Stimulated activated CD8-positive, alpha-beta memory T cell treated with anti-CD3 and anti-CD28 coated beads, Interleukin-7, amount 100 ng/mL, for 24 hours (primary cell): ENCODE results near the gene SNAPC2.
"Not testable (repeated sequence)": the region's sequence is repeated elsewhere in the genome, so short reads cannot be mapped to it uniquely, and the experiment has no call there.

Experiments
- DNase-seq: peaks from one replicate; pipeline ENCODE4 v3.0.0-alpha.2; 2020; ENCODE audit warnings: low read depth

The SNAPC2 gene

DNA sequence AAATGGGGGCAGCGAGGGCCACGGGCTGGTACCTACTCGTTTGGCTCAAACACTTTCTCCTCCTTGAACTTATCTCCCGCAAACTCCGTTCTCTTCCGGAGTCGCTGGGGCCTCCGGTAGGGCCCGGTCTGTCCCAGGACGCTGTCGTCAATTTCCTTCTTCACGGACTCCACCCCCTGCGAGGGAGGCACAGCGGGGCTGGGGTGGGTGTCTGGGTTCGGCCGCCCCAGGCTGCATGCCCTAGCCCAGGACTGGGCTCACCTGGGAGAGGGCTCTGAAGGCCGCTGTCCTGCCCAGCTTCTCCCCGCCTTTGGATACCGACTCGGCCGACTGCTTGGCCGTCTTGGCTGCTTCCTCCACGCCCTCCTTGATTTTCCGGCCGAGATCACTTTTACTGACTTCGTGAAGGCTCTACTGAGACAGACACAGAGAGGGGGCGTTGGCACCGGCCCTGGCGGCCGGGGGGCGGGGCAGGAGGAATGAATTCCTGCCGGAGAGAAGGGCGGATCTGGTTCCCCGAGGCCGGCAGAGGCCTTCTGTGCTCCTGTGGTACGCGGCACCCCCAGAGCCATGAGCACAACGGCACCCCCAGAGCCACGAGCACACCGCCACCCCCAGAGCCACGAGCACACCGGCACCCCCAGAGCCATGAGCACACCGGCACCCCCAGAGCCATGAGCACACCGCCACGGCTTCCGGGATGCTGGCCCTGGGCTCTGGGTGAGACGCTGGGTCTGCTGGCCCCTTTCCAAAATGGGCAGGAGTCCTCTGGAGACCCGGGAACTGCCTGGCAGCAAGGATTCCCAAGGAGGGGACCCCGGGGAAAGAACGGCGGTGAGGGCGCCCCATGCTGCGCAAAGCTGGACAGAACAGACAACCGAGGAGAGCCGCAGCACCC is 13.9 kb downstream of the SNAPC2 start:
- DNase-seq, result no peak

DNA sequence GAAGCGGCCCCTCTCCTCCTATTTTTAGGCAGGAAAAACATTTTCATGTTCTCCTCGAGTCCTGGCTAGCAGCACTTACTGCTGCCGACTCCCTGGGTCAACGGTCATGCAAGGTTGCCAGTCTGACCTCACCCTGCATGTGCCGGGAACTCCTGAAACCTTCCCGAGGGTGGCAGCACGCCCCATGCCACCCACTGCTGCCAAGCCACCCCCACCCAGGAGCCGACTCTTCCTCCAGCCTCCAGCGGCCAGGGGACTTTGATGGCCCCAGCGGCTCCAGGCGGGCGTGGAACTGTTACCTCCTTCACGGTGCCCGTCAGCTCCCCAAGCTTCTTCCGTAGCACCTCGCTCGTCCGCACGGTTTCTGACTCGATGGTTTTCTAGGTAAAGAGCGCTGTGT is 14.6 kb downstream of the SNAPC2 start:
- DNase-seq, result no peak

DNA sequence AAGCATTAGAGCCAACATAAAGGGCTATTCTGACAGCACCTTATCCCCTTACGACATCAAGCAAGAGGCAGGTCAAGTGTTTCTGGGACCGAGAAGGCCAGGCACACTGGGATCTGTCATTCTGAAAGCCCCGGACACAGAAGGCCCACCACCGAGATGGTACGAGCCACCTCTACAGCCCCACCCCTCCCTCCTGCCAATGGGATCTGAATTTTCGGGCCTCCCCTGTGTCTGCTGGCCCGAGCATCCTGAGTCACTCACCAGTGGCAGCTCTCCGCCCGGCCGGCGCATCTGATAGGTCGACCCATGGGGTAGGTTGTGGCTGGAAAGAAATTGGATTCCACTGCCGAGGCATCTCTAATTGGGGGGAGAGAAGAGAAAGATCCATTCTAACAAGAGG is 20.7 kb downstream of the SNAPC2 start:
- no peak for DNase-seq

DNA sequence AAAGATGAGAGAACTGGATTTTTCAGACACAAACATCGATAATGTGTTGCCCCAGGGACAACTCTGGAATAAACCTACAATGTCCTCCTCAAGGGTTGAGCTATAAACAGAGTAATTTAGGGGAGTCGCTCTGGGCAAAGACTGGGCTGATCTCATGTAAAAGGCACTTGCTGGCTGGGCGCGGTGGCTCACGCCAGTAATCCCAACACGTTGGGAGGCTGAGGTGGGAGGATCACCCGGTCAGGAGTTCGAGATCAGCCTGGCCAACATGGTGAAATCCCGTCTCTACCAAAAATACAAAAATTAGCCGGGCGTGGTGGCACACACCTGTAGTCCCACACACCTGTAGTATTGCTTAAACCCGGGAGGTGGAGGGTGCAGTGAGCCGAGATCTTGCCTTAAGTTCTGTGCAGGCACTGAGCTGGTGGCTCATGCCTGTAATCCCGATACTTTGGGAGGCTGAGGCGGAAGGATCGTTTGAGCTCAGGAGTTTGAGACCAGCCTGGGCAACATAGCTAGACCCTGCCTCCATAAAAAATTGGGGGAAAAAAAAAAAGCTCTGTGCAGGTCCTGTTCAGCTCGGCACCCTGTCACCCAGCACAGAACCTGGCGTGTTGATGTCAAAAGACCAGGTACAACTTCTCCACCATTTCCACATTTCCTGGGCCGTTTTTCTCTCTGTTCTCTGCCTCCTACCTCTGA is 21.9 kb downstream of the SNAPC2 start:
- no peak for DNase-seq

DNA sequence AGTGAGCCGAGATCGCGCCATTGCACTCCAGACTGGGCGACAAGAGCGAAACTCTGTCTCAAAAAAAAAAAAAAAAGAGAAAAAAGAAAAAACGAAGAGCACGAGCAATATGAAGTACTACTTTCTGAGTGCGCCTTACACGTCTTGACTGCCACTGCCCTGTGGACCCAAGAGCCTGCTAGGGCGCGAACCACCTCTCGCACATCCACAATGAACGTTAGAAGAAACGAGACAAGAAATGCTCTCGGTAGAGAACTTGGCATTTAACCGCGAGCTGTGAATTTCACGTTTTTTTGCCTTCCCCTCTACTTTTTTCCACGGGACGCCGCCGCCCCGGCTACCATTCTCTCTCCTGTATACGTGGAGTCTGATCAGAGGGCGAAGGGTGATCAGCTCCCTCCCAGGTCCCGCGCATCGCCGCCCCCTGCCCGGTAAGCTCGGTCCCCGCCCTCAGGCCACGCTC is 22.9 kb downstream of the SNAPC2 start:
- no peak for DNase-seq

DNA sequence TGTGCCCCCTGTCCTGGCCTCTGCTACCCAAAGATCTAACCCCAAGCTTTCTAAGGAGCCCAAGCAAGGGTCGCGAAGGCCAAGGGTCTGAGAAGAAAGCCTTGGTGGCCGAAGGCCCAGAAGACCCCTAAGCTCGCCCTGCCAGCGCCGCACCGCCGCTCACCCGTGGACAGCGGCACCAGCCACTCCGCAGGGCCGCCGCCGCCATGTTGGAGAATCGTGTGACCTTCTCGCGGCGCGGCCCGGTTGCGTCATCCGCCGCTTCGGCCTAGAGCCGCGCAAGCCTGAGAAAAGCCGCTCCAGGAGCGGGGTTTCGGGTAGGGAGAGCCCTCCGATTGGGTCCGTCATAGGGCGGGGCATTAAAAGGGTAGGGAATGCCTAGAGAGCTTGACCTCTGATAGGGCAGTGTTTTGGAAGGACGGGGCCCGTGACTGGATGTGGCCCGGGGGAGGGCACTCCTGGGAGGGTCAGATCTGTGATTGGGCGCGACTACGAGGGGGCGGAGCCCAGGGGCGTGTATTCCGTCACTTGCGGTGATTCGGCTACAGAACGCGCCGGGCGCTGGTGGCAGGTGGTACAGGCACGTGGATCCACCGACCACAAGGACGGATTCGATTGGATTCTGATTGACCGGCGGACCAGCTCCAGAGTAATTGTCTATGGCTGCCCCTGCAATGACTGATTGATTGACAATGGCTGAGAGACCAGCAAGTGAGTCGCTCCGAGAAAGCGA is 23.5 kb downstream of the SNAPC2 start, which contains the start of gene TIMM44:
TIMM44 (minus strand) TSS at position 223 of the 733 bp plus-strand sequence; CDS start at position 208, 15 bp downstream.
- peak; percentile 96 for DNase-seq

DNA sequence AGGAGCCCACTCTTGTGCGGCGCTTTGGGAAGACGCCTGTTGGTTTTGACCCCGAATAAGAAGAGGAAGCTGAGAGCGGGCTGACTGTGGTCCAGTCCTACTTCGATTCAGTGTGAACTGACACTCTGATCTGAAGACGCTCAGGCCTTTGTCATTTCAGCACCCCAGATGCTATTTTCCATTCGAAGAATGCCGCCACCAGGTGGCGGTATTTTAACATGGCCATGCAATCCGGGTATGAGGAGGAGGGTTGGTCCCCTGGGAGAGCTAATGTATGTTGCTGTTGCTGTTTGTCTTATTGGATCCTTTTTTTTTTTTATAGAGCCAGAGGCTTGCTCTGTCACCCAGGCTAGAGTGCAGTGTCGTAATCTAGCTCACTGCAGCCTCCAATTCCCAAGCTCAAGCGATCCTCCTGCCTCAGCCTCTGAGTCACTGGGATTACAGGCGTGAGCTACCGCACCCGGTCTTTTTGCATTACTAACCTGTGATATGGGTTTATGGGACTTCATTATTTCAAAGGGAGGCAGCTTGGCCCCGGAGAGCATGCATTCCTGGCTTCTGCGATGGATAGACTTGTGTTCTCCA is 24.1 kb downstream of the SNAPC2 start:
- peak; percentile 73 for DNase-seq

DNA sequence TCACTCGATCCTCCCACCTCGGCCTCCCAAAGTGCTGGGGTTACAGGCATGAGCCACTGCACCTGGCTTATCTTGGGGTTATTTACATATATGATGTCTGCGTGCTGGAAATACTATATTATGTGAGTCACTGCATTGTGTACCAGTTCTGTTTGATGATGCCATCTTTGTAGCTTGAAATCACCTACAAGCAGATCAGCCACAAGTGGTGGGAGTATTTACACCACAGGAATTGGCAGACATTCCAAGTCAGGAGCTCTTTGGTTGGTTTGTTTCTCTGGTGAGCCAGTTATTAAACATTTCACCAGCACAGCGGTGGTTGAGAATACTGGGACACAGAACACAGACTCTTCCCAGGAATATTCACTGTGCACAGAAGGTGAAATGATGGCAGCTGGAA is 27.8 kb downstream of the SNAPC2 start:
- DNase-seq, result no peak

DNA sequence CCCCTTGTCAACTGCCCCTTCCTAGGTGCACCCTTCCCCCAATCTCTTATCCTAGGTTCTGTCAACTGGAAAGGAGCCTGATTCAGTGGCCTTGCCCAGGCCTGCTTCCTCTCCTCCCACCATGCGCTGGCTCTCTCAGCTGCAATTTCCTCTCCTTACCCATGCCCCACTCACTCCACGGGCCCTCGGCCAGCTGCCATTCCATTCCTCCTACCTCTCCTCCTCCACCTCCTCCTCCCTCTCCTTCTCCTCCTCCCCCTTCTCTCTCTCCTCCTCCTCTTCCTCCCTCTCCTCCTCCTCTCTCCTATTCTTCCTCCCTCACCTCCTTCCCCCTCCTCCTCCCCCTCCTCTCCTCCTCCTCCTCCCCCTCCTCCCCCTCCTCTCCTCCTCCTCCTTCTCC is 32.9 kb downstream of the SNAPC2 start:
- DNase-seq, result no peak

DNA sequence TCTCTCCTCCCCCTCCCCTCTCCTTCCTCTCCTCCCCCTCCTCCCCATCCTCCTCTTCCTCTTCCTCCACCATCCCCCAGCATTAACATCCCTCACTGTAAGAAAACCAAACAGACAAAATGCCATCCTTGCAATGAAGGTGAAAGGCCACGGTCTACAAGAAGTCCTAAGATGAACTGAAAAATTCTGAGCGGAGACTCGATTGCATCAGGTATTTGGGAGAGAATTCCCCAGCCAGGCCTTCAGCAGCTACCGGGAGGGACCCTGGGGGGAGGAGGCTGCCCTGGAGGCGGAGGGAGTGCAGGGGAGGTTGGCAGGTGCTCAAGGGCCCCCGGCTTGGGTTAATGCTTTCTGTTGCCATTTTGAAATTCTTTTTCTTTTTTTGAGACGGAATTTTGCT is 33.4 kb downstream of the SNAPC2 start:
- no peak for DNase-seq

DNA sequence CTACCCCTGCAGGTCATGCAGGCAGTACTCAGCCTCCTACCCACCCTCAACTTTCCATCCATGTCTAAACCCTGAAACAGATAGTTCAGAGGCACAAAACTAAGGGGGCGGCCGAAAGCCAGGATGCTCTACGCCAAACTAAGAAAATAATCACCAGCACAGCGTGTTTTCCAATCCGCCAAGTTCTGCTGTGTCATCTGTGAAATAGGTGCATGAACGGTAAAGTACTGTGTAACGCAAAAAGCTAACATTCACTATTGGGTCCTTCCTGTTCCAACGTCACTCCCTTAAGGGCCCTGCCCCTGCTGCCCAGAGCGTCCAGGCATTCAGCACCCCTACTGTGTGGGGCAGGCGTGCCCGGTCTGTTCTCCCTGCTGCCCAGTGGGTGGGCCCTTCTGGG is 35.6 kb downstream of the SNAPC2 start:
- no peak for DNase-seq

DNA sequence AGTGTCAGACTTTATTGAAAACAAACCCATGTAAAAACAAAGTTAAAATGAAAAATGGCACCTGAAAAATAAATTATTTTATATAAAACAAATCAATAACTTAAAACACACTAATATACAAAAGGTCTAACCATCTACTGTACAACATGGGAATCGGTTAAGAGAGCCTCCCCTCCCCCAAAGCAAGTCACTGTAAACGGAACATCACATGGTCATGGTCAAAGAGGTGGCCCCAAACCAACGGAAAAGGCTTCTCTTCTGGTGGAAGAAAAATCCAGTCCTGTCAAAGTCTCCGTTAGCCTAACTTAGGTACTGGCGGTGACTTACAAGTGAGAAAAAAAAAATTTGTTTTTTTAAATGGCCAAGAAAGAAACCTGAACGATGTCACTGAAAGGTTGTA is 39.1 kb downstream of the SNAPC2 start:
- DNase-seq, result no peak

DNA sequence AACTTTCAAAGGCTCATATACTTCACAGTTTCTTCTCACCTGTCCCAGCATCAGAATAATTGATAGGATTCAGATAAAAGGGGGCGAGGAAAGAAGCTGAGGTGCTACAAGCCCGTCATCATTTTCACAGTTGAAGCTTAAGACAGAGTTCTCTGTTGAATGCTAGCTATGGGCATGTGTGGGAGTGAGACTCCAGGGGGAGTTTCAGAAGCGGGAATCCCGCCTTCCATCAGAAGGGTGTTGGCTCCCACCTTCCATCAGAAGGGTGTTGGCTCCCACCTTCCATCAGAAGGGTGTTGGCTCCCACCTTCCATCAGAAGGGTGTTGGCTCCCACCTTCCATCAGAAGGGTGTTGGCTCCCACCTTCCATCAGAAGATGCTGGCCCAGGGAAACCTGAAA is 40.9 kb downstream of the SNAPC2 start:
- DNase-seq, result not testable (repeated sequence)

DNA sequence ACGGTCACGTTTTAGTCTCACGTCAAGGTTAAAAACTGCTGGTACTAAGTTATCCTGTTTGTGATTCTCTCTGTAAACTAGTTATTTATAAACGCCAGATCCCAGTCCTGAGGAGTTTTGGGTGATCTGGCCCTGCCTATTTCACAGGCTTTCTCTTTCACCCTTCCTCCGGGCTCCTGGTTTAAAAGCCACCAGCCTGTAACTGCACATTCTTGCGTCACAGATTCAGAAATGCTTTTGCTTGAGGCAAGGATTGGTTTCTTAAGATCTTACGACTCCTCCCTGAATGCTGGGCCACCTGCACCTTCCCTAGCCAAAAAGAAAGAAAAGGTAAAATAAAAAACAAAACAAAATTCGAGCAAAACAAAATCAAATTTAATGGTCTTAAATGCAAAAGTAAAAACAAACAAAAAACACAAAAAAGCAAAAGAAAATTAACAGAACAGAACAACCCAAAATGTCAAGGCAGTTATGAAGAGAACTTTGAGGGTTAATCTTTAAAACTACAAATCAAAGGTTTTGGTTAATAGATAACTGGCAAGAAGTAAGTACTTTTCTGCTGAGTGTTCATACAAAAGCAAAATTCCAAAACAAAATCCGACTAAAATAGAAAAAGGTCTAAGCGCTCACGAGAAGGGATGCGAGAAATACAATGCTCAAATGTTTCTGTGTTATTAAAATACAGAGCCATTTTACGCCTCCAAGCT is 41.9 kb downstream of the SNAPC2 start:
- DNase-seq, result no peak

DNA sequence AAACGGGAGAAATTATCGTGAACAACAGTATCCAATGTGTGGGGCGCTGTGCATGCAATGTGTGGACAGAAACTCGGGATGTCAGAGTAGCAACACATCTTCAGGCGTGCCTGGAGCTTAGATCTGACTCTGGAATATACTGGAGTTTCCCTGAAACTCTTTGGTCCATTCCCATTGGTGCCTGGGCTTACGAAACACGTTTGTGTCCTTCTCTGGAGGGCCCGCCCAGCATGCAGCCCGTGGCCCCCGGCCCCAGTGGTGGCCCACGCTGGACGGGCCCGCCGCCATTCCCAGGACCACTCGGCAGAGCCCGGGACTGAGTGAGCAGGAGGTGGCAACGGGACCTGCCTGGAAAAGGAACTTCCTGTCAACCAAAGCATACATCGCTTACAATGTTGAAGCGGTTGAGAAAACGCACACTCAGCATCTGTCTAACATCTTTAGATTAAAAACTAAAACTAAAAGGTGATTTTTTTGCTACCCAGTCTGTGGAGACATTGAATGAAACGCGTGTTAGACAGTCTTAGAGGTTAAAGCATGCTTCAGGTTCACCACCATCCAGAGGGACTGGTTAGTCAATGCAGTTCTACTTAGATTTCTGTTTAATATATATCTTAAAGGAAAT is 42.6 kb downstream of the SNAPC2 start:
- DNase-seq, result no peak

DNA sequence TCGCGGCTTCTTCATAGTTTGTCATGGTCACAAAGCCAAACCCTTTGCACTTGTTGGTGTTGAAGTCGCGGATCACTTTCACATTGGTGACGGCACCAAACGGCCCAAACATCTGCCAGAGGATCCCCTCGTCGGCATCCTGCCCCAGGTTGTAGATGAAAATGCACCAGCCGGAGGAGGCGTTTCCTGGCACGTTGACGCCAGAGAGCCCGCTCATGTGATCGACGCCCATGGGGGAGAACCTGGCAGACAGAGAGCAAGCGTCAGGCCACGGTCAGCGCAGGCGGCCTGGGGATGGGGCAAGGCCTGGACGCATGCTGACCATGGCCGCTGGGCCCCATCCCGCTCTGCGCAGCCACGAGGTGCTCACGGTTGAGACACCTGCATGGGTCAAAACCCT is 43.4 kb downstream of the SNAPC2 start:
- DNase-seq, result no peak

DNA sequence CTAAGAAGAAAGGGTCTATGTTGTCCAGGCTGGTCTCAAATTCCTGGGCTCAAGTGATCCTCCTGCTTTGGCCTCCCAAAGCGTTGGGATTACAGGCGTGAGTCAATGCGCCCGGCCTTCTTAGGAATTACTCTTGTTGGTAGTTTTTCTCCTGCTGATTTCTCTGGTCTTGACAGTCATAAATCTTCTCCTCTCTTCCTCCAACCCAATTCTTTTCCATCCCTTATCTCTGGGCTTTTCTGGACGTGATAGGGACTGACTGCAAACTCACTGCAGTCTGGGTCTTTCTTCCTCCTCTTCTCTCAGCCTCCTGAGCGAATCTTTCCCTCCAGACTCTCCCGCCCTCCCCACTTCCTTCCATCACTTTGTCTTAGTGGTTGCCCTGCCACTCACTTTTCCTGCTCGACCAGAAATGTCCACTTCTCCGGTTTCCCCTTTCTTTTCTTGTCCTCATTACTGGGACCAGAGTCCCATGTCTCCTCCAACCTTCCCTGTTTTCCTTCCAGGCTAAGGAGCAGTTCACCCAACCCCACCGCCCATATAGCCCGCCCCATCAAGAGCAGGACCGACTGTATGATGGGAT is 45.2 kb downstream of the SNAPC2 start:
- DNase-seq, result no peak

DNA sequence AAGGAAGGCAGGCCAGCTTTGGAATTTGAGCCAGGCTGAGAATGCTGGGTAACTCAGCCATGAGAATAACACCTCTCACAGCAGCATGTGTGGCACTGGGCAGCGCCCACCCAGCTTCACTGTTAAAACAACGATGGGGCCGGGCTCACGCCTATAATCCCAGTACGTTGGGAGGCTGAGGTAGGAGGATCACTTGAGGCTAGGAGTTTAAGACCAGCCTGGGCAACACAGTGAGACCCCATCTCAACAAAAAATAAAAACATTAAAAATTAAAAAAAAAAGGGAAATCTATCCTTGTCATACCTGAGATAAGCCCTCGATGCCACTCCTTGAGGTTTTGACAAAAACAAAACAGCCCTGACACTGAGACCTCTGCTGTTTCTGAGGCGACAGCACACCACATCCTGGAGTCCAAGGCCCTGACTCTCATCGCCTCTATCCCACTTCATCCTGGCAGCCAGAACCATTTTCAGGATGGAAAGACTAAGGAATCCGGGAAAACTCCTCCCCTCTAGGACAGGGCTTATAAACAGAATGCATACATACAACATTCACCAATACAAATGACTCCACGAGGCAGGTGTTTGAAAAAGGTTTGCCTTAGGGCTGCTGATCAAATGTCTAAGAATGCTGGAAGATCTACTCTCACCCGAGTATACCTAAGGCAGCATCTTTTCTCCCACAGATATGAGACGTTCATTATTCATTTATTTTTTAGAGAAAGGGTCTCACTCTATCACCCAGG is 46.0 kb downstream of the SNAPC2 start:
- DNase-seq, result no peak

DNA sequence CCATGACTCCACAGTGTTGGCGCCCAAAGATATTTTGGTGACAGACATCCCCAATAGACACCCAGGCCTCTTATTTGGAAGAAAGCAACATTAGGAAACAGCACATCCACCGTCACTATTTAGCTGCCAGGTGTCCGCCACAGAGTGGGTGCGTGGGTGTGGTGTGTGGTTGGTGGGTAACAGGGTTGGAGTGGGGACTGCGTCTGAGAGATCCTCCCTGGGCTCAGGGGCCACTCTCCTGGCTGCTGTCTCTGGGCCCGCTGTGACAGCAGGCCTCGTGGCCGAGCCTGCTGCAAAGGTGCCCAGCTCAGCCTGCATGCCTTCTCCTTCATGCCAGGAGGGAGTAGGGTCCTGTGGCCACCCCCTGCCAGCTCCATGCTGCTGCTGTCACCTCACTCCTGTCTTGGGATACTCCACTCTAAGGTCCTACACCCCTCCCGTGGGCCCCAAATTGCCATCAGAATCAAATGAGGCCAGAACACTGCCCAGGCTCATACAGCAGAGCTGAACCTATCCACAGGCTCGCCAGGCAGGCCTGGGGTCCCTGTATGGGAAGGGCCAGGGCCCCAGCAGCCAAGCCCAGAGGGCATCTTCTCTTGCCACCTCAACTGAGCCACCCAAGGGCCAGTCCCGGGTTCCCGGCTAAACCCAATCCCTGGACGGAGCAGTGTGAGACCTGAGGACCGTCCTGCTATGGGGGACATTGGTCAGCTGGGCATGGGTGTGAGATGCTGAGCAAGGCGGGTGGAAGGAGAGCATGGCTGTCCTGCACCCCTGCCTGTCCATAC is 48.1 kb downstream of the SNAPC2 start:
- no peak for DNase-seq
